ENCODE data around the gene MTERF2. TPM values are rescaled to one million over a fixed set of nuclear protein-coding genes. Genes with fewer than 3 reads are reported as not detected.

Gene MTERF2
- total RNA-seq, 2 experiments from 2014 or later = 8.8 to 10.4 TPM

DNA sequence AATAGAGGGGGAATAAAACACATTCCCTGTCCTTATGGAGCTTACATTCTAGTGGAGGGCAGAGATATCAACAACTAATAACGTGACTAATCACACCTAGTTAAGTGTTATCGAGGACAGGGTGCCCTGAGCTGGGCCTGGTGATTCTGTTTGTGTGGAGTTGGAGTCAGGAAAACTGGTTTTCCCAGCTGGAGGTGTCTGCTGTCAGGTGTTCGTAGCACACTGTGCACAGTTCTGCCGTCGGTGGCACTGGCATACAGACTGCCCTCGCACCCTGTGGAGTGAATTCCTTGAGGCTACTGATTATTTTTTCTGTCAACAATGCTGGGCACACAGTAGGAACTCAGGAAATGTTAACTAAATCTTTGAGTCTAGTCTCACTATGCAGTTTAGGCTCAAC, 900 bp upstream of the MTERF2 start:
- H3K79me2 ChIP-seq (ENCODE audit: insufficient read depth, low read depth, low read length) = no peaks in the 10 kb centered on the region
- no peaks in the 10 kb centered on the region for H4K20me1 ChIP-seq (ENCODE audit: insufficient read depth, low read length)
- H3K4me3 ChIP-seq (ENCODE audit: low read depth, low read length, poor library complexity, severe bottlenecking) = no peak overlapping the region
- ChIA-PET POLR2A (interaction anchor here (0.8 to 1.6 kb wide), 6 partner anchors 9 to 698 kb away, joined by 3 to 8 read pairs (median 4); partner anchors contain the start of gene TMEM263), CTCF (ENCODE audit: unreplicated experiment) (no interaction called here)
- H3K36me3 ChIP-seq (ENCODE audit: insufficient read depth, low read length) = no peaks in the 10 kb centered on the region; the same call in 1 of the 2 replicates
- H3K4me1 ChIP-seq (ENCODE audit: insufficient read depth, low read length, poor library complexity, severe bottlenecking) = peaks cover 14% of the 10 kb centered on the region
- peak overlapping the region; percentile 84; the same call in 1 of the 2 replicates for H3K4me2 ChIP-seq (ENCODE audit: low read length)
- BruUV-seq (replicated peaks) = no TSS peak
- TF ChIP-seq, protein P1, sequence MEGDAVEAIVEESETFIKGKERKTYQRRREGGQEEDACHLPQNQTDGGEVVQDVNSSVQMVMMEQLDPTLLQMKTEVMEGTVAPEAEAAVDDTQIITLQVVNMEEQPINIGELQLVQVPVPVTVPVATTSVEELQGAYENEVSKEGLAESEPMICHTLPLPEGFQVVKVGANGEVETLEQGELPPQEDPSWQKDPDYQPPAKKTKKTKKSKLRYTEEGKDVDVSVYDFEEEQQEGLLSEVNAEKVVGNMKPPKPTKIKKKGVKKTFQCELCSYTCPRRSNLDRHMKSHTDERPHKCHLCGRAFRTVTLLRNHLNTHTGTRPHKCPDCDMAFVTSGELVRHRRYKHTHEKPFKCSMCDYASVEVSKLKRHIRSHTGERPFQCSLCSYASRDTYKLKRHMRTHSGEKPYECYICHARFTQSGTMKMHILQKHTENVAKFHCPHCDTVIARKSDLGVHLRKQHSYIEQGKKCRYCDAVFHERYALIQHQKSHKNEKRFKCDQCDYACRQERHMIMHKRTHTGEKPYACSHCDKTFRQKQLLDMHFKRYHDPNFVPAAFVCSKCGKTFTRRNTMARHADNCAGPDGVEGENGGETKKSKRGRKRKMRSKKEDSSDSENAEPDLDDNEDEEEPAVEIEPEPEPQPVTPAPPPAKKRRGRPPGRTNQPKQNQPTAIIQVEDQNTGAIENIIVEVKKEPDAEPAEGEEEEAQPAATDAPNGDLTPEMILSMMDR (conservative IDR thresholded peaks at IDR 0.05; ENCODE audit: low read length) = no peak
- TF ChIP-seq EZH2phosphoT487 (IDR thresholded peaks at IDR 0.05; ENCODE audit: borderline replicate concordance, low read depth, low read length) = no peak
- H3K9me2 ChIP-seq (ENCODE audit: insufficient read depth, low read length) = no peaks in the 10 kb centered on the region
- peak overlapping the region; percentile 90 for H2AFZ ChIP-seq (ENCODE audit: low read length)
- intact Hi-C loops (cut with micrococcal nuclease; ENCODE audit: unreplicated experiment) = loop anchor here (1.0 kb wide), 1 partner anchor 33 kb away; the partner anchor contains the start of gene TMEM263
- no peak for DNase-seq (ENCODE audit: low spot score)
- no peaks in the 10 kb centered on the region for H3K9me3 ChIP-seq (ENCODE audit: low read length)
- H3K27ac ChIP-seq (ENCODE audit: low read depth, low read length, poor library complexity, severe bottlenecking) = no peak overlapping the region

DNA sequence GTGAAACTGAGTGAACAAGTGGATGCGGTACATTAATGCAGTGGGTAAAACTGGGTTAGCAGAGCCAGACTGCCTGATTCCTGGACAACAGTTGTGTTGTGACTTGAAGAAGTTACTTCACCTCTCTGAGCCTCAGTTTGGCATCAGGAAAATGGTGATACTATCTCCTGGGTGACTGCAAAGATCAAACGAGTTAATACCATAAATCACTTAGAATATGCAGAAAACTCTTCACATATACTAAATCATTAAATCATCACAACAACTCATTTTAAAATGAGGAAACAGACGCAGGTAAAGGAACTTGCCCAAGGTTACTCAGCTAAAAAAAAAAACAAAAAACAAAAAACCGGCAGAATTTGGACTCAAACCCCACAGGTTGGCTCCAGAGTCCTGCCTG, 811 bp downstream of the MTERF2 start:
- H3K4me2 ChIP-seq (ENCODE audit: low read length) = peak overlapping the region; percentile 84
- peaks cover 14% of the 10 kb centered on the region for H3K4me1 ChIP-seq (ENCODE audit: insufficient read depth, low read length, poor library complexity, severe bottlenecking)
- H3K27ac ChIP-seq (ENCODE audit: low read depth, low read length, poor library complexity, severe bottlenecking) = no peak overlapping the region
- ChIA-PET POLR2A (interaction anchor here (1.4 to 1.7 kb wide), 3 partner anchors 9 to 31 kb away, joined by 6 to 8 read pairs (median 8); partner anchors contain the start of gene TMEM263), CTCF (ENCODE audit: unreplicated experiment) (no interaction called here)
- BruUV-seq (replicated peaks) = TSS peak; percentile 68
- peak overlapping the region; percentile 76 for H3K4me3 ChIP-seq (ENCODE audit: low read depth, low read length, poor library complexity, severe bottlenecking)
- H4K20me1 ChIP-seq (ENCODE audit: insufficient read depth, low read length) = no peaks in the 10 kb centered on the region
- TF ChIP-seq, protein P1 (conservative IDR thresholded peaks at IDR 0.05; ENCODE audit: low read length) = no peak
- no peak for TF ChIP-seq EZH2phosphoT487 (IDR thresholded peaks at IDR 0.05; ENCODE audit: borderline replicate concordance, low read depth, low read length)
- DNase-seq (ENCODE audit: low spot score) = no peak
- H3K9me2 ChIP-seq (ENCODE audit: insufficient read depth, low read length) = no peaks in the 10 kb centered on the region
- intact Hi-C loops (cut with micrococcal nuclease; ENCODE audit: unreplicated experiment) = no loop called here
- H2AFZ ChIP-seq (ENCODE audit: low read length) = peak overlapping the region; percentile 90; the same call in 1 of the 2 replicates
- H3K9me3 ChIP-seq (ENCODE audit: low read length) = no peaks in the 10 kb centered on the region
- H3K36me3 ChIP-seq (ENCODE audit: insufficient read depth, low read length) = no peaks in the 10 kb centered on the region; the same call in 1 of the 2 replicates
- no peaks in the 10 kb centered on the region for H3K79me2 ChIP-seq (ENCODE audit: insufficient read depth, low read depth, low read length)

DNA sequence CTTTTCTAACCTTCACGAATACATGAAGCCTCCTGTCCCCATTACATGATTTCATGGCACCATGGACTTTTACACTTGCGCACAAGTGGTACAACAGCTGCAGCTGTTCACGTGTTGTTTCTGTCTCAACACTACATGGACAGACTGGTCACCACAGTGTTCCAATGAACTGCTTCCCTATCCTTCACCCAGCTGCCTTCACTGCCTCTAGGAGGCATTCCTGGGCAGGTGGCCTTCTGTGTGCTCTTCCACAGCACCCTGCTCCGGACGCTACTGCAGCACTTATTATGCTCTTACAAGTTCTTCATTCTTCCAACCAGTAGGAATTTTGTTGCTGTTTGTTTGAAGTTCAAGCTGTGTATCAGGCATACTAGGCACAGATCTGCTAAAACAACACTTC, 1.5 kb downstream of the MTERF2 start:
- Histone ChIP-seq H3K4me1 (ENCODE audit: insufficient read depth, low read length, poor library complexity, severe bottlenecking) (peaks cover 14% of the 10 kb centered on the region), H3K4me2 (ENCODE audit: low read length) (0 out of 2 replicates have a peak overlapping the region, but pooled peaks have one; percentile 84), H3K4me3 (ENCODE audit: low read depth, low read length, poor library complexity, severe bottlenecking) (no peak overlapping the region), H4K20me1 (ENCODE audit: insufficient read depth, low read length) (no peaks in the 10 kb centered on the region), H3K27ac (ENCODE audit: low read depth, low read length, poor library complexity, severe bottlenecking) (no peak overlapping the region), H3K9me3 (ENCODE audit: low read length) (no peaks in the 10 kb centered on the region), H3K36me3 (ENCODE audit: insufficient read depth, low read length) (no peaks in the 10 kb centered on the region; the same call in 1 of the 2 replicates), H3K79me2 (ENCODE audit: insufficient read depth, low read depth, low read length) (no peaks in the 10 kb centered on the region), H2AFZ (ENCODE audit: low read length) (no peak overlapping the region), H3K9me2 (ENCODE audit: insufficient read depth, low read length) (no peaks in the 10 kb centered on the region)
- ChIA-PET CTCF (ENCODE audit: unreplicated experiment) (no interaction called here), POLR2A (no interaction called here)
- BruUV-seq (replicated peaks) = no TSS peak
- DNase-seq (ENCODE audit: low spot score) = no peak
- intact Hi-C loops (cut with micrococcal nuclease; ENCODE audit: unreplicated experiment) = no loop called here
- TF ChIP-seq EZH2phosphoT487 (IDR thresholded peaks at IDR 0.05; ENCODE audit: borderline replicate concordance, low read depth, low read length) = no peak
- TF ChIP-seq, protein P1 (conservative IDR thresholded peaks at IDR 0.05; ENCODE audit: low read length) = no peak
